ENCODE measurements around the gene TNPO1. TPM values are rescaled to one million over a fixed set of nuclear protein-coding genes. Genes with fewer than 3 reads are reported as not detected.

TNPO1 gene
- total RNA-seq, 2 experiments from 2014 or later, result 69.6 to 74.7 TPM

GRCh38 chr5:72821776-72822175 lies 5.3 kb downstream of the TNPO1 start:
- TF ChIP-seq CTCF (IDR thresholded peaks at IDR 0.05), result no peak
- no peak overlapping the region for H3K27ac Mint-ChIP-seq
- no peaks in the 10 kb centered on the region for H3K27me3 ChIP-seq (ENCODE audit: control insufficient read depth in 1 of 2, insufficient read depth in 2 of 2, low read length in 2 of 2)
- POLR2A ChIA-PET, result no interaction called here
- ATAC-seq (ENCODE audit: poor library complexity) (no peak), DNase-seq (no peak)
- no peaks in the 10 kb centered on the region for H3K36me3 ChIP-seq (ENCODE audit: insufficient read depth, low read length)
- no peak overlapping the region for H3K4me3 ChIP-seq (ENCODE audit: low read length)
- no peaks in the 10 kb centered on the region for H3K9me3 ChIP-seq (ENCODE audit: control insufficient read depth in 1 of 2, insufficient read depth in 1 of 2, low read length in 2 of 2)
- peaks cover 5% of the 10 kb centered on the region for H3K36me3 Mint-ChIP-seq (ENCODE audit: low read depth)
- H3K27ac ChIP-seq (ENCODE audit: low read depth in 1 of 2, low read length in 2 of 2), result no peak overlapping the region
- intact Hi-C loops (cut with DNase I, micrococcal nuclease), result no loop called here
- H3K4me3 Mint-ChIP-seq, result no peak overlapping the region
- CTCF ChIA-PET, result no interaction called here
- peaks cover 10% of the 10 kb centered on the region for H3K4me1 ChIP-seq (ENCODE audit: insufficient read depth, low read length)
- H3K4me1 Mint-ChIP-seq (ENCODE audit: low read depth), result peaks cover 23% of the 10 kb centered on the region
- H3K27me3 Mint-ChIP-seq, result no peaks in the 10 kb centered on the region
- no peaks in the 10 kb centered on the region for H3K9me3 Mint-ChIP-seq

GRCh38 chr5:72822944-72823343 lies 6.5 kb downstream of the TNPO1 start:
- Histone ChIP-seq H3K9me3 (ENCODE audit: control insufficient read depth in 1 of 2, insufficient read depth in 1 of 2, low read length in 2 of 2) (no peaks in the 10 kb centered on the region), H3K36me3 (ENCODE audit: insufficient read depth, low read length) (no peaks in the 10 kb centered on the region), H3K27me3 (ENCODE audit: control insufficient read depth in 1 of 2, insufficient read depth in 2 of 2, low read length in 2 of 2) (no peaks in the 10 kb centered on the region), H3K27ac (ENCODE audit: low read depth in 1 of 2, low read length in 2 of 2) (no peak overlapping the region), H3K4me3 (ENCODE audit: low read length) (no peak overlapping the region), H3K4me1 (ENCODE audit: insufficient read depth, low read length) (peaks cover 4% of the 10 kb centered on the region)
- DNase-seq (no peak), ATAC-seq (ENCODE audit: poor library complexity) (no peak)
- Mint-ChIP-seq H3K27me3 (no peaks in the 10 kb centered on the region), H3K36me3 (ENCODE audit: low read depth) (no peaks in the 10 kb centered on the region), H3K4me1 (ENCODE audit: low read depth) (peaks cover 13% of the 10 kb centered on the region), H3K9me3 (no peaks in the 10 kb centered on the region), H3K27ac (no peak overlapping the region), H3K4me3 (no peak overlapping the region)
- intact Hi-C loops (cut with DNase I, micrococcal nuclease), result no loop called here
- POLR2A ChIA-PET, result no interaction called here
- no peak for TF ChIP-seq CTCF (IDR thresholded peaks at IDR 0.05)
- CTCF ChIA-PET, result no interaction called here

- Histone ChIP-seq H3K27ac (ENCODE audit: low read depth in 1 of 2, low read length in 2 of 2) (no peak overlapping the region), H3K9me3 (ENCODE audit: control insufficient read depth in 1 of 2, insufficient read depth in 1 of 2, low read length in 2 of 2) (no peaks in the 10 kb centered on the region), H3K36me3 (ENCODE audit: insufficient read depth, low read length) (no peaks in the 10 kb centered on the region), H3K4me3 (ENCODE audit: low read length) (no peak overlapping the region), H3K27me3 (ENCODE audit: control insufficient read depth in 1 of 2, insufficient read depth in 2 of 2, low read length in 2 of 2) (no peaks in the 10 kb centered on the region), H3K4me1 (ENCODE audit: insufficient read depth, low read length) (no peaks in the 10 kb centered on the region)
- H3K36me3 Mint-ChIP-seq (ENCODE audit: low read depth), result no peaks in the 10 kb centered on the region
- POLR2A ChIA-PET, result interaction anchor here (1.1 to 1.3 kb wide), 2 partner anchors 13 to 19 kb away, joined by 3 to 4 read pairs; partner anchors contain the start of gene TNPO1
- no peak overlapping the region for H3K4me3 Mint-ChIP-seq
- no peak for DNase-seq
- no peaks in the 10 kb centered on the region for H3K9me3 Mint-ChIP-seq
- no peaks in the 10 kb centered on the region for H3K27me3 Mint-ChIP-seq
- intact Hi-C loops (cut with DNase I, micrococcal nuclease), result no loop called here
- no peak for TF ChIP-seq CTCF (IDR thresholded peaks at IDR 0.05)
- H3K27ac Mint-ChIP-seq, result no peak overlapping the region
- H3K4me1 Mint-ChIP-seq (ENCODE audit: low read depth), result peaks cover 4% of the 10 kb centered on the region
- CTCF ChIA-PET, result interaction anchor here (1.5 to 1.7 kb wide), 2 partner anchors 9 to 12 kb away, joined by 4 to 6 read pairs; no protein-coding TSS in a partner anchor
- ATAC-seq (ENCODE audit: poor library complexity), result no peak
Measured at GRCh38 chr5:72829707-72830106, 13.2 kb downstream of the TNPO1 start.

Measured in CD4-positive, alpha-beta T cell (primary cell).